SKM-1 (cell line): ENCODE measurements around the gene SPRN.
"Not testable (repeated sequence)": the region's sequence is repeated elsewhere in the genome, so short reads cannot be mapped to it uniquely, and the experiment has no call there.

Source experiments
- DNase-seq: peaks from one replicate; lab custom pipeline; 2025; ENCODE audit not compliant: unreplicated experiment; lab: John Stamatoyannopoulos, UW

The SPRN gene, protein sequence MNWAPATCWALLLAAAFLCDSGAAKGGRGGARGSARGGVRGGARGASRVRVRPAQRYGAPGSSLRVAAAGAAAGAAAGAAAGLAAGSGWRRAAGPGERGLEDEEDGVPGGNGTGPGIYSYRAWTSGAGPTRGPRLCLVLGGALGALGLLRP

DNA sequence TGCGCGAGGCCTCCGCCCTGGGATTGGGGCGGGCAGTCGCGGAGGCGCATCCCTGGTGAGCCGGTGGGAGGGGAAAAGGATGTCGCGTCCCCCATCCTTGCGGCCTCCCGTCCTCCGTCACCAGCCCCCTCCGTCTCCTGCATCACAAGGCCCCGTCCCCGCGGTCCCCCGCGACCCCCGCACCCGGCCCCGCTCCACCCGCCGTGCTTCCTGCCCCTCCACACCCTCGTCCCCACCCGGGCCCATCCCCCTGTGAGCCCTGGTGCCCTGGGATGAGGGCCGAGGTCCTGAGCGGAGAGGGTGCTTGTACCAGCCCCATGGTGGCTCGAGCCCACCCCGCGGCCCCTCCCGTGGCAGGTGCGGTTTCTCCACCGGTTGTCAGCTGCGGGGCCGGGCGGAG is at the start of gene SPRN:
SPRN (minus strand) TSS at position 25 of the 400 bp plus-strand sequence. CDS start 944 bp downstream, outside the sequence.
- DNase-seq: not testable (repeated sequence)

DNA sequence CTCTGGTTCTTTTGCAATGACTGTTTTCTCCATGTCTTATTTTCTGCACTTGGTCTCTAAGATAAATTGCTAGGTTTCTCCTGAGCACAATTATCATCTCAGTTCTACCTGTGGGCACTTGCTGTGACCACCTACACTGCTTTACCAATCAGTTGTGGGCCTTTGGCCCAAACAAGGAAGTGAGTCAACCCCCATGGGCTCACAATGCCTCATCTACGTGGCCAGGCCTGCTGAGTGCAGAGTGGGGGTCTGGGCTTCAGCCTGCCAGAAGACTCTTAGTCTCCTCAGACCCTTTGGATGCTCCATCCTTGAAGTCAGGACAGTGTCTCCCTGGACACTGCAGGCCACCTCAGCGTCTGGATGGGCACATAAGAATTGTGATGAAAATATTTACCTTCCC is 49.6 kb upstream of the SPRN start:
- no peak for DNase-seq

DNA sequence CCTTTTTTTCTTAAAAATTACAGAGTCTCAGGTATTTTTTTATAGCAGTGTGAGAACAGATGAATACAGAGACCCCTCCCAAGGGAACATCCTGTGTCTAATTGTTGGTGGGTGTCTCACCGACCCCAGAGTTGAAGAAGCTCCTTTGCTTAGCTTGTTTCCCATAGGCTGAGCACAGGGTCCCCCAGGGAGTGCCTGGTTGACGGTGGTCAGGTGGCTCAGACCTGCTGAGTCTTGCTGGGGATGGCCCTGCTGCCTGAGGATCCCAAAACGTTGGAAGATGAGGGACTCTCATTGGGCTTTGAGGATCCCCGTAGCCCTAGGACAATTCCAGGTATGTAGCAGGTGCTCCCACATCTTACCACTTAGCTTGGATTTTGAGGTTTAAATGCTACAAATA is 48.8 kb upstream of the SPRN start:
- no peak for DNase-seq

DNA sequence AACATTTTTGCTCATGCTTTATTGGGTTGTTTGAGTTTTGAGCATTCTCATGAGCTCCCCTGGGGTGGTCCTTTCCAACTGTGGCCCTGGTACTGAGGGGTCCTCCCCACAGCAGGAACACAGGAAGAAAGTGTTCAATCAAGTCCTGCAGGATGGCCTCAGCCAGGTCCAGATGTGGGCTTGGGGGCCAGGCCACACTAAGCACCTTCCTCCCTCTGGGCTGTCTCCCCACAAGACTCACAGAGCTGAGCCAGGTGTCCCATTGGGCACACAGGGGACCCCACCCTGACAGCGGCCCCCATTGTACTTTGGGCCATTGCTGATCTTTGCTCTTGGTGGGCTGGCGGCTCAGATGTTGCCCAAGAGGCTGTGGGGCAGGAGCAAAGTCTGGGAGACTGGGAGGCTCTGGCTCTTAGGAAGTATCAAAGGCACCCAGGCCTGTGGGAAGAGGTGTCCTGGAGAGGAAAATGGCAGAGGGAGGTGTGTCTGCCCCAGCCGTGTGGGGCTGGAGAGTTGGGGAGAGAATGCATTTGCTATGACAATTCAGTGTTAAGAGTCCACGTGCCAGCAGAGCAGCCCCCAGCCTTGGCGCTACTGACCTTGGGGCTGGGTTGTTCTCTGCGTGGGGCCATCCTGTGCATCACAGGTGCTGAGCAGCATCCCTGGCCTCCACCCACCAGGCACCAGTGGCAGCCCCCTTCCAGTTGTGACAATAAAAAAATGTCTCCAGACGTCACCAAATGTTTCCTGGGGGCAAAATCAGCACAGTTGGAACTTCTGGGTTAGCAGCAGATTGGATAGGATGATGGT is 47.1 kb upstream of the SPRN start:
- DNase-seq: no peak

DNA sequence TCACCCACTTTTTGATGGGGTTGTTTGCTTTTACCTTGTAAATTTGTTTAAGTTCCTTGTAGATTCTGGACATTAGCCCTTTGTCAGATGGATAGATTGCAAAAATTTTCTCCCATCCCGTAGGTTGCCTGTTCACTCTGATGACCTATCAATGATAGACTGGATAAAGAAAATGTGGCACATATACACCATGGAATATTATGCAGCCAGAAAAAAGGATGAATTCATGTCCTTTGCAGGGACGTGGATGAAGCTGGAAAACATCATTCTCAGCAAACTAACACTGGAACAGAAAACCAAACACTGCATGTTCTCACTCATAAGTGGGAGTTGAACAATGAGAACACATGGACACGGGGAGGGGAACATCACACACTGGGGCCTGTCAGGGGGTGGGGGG is 44.8 kb upstream of the SPRN start:
- not testable (repeated sequence) for DNase-seq

DNA sequence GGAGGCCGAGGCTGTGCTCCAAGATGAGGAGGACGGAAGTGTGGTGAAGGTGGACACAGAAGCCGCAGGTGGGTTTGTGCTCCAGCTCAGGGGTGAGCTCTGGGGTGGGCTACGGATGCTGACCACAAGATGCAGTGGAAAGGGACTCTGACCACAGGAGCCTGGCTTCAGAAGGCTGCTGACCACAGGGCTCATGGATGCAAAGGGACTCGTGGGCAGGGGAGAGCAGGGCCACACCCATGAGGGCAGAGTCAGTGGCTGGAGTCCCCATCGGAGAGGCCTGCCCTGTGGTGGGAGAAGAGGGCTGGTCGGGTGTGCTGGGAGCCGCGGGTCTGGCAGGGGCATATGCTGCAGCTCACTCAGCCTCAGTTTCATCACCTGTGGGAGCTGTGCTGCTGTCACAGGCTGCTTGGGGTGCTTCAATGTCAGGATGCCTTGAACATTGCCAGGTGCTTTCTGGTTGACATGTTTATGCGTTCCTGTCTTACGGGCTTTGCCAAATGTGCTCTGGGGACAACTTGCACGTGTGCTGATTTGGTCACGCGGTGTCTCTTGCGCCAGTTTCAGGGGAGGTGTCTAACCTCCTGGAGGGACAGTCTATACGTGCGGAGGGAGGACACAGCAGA is 43.0 kb upstream of the SPRN start:
- no peak for DNase-seq

DNA sequence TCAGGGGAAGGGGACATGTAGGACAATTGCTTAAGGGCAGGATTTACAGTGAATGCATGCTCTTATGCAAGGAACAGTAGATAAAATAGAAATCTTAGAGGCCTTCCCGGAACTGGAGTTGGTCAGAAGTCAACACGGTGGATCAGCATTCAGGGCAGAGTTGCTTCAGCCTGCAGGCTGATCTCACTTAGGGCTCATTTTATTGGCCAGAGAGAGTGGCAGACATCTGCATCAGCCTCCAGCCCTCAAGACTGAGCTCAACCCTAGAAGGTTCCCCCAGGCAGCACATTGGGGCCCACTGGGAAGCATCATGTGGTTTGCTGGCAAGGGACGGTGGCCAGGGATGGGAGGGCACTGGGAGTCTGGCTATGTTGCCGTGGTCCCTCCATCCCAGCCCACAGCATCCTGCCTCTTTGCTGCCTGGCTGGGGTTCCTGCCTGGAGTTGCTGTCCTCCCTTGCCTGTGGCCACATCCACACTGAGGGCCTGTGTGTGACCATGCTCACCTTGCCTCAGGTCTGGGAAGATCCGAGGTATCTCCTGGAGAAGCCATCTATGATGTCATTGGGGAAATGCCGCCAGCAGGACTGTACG is 42.4 kb upstream of the SPRN start:
- no peak for DNase-seq

DNA sequence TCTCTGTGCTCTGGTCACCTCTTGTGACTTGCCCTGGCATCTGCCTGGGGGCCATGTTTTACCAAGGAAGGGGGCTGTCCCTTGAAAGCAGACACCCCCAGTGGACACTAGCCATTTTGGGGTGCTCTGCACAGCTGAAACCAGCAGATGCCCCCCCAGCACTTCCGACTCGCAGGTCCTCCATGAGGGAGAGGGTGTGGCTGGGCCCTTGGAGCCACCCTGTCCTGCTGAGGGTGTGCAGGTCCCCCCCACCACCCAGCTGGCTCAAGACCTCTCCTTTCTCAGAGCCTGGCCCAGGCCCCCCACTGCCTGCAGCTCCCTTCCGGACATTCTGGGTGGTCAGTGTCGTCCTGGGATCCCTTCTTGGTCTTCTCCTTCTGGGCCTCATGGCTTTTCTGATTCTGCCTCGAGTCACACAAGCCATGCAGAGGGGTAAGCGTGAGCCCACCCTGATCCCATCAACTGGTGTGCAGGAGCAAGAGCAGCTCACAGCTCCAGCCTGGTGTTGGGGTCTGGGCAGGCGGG is 41.6 kb upstream of the SPRN start:
- DNase-seq: no peak

DNA sequence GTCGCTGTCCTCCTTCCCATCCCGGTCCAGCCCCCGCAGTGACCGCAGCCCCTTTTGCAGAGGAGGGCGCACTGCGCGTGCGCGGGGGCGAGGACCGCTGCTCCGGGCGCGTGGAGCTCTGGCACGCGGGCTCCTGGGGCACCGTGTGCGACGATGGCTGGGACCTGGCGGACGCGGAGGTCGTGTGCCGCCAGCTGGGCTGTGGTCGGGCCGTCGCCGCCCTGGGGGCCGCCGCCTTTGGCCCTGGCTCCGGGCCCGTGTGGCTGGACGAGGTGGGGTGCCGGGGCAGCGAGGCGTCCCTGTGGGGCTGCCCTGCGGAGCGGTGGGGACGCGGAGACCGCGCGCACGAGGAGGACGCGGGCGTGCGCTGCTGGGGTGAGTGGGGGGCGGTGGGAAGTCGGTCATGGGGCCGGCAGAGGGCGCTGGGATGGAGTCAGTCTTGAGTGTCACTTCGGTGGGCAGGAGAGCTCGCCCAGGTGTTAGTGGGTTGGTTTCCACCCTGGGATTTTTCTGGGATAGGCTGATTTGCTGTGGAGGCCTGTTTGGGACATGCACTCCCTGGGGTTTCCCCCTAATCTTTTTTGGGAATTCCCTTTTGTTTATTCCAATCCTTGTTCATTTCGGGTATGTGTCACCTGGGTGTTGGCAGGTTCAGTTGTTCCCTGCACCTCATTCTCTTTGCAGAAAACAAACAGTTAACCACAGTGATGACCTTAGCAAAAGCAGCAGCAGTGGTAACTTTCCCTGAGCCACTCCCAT is 40.9 kb upstream of the SPRN start:
- DNase-seq: no peak

DNA sequence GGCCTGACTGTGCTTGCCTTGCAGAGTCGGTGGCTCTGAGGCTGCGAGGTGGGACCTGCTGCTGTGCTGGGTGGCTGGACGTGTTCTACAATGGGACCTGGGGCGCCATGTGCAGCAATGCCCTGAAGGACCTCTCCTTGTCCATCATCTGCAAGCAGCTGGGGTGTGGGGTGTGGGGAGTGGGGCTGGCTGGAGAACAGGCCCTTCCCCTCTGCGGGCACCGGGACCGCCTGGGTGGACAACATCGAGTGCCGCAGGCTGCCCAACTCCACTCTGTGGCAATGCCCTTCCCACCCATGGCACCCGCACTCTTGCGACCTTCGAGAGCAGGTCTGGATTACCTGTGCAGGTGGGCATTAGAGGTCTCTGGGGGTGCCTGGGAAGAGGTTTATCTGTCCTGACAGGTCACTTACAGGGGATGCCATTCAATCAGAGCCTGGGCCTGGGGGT is 40.2 kb upstream of the SPRN start:
- DNase-seq: no peak

DNA sequence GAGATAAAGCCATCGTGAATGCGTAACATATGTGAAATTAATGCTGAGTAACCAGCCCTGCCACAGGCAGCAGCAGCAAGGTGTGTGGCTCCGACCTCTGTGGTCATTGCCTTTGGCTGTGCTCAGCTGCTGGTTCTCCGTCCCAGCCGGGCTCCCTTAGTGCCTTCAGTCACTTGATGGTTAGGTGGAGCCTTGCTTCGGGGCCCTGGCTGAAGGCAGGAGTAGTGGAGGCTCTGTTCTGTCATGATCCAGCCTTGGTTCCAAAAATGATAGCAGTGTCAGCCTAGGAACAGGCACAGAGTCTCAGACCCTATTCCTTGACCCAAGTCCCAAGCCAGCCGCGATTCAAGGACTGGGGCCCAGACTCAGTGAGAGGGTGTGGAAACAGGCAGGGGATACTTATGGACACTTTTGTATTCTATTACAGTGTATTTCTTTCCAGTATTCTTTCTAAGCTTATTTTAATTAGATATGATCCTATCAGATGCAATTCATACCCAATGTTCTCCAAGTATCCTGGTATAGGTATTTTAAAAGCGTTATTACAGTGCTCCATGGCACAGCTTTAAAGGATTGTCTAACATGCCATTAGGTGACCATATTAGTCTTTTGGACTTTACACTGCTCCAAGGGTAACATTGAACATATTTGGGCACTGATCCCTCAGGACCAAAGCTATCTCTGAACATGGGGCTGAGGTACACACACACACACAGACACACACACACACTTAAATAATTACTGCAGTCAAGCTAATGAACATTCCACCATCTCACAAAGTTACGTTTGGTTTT is 38.3 kb upstream of the SPRN start:
- DNase-seq: no peak

DNA sequence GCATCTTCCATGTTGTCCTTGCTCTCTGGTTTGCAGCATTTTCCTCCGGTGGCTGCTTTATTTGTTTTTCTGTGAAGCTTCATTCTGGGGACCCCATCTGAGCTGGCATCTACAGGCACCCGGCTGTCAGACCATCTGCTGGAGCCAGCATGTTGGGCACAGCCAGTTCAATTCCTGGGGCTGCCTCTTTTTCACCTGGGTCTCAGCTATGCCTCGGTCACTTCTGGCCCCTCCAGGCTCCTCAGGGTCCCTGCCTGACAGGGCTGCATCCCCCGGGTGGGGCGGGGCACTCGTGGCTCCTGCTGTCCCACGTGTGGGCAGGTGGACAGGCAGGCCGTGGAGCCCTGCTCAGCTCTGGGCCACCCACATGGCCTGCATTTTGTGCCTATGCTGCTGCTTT is 37.4 kb upstream of the SPRN start:
- no peak for DNase-seq

DNA sequence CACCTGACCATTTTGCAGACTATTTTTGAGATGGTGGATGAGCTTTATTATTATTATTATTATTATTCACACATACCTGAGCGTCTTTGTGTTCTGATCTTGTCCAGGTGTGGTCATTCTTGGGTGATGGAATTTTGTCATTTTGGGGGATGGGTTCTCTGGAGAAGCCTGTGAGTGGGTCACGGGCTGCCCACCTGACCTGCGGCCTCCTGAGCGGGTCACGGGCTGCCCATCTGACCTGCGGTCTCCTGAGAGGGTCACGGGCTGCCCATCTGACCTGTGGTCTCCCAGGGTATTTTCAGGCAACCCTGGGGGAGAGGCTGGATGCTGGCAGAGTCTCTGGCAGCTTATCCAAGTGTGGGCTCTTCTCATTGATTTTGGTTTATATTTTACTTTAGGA is 36.6 kb upstream of the SPRN start:
- DNase-seq: no peak

DNA sequence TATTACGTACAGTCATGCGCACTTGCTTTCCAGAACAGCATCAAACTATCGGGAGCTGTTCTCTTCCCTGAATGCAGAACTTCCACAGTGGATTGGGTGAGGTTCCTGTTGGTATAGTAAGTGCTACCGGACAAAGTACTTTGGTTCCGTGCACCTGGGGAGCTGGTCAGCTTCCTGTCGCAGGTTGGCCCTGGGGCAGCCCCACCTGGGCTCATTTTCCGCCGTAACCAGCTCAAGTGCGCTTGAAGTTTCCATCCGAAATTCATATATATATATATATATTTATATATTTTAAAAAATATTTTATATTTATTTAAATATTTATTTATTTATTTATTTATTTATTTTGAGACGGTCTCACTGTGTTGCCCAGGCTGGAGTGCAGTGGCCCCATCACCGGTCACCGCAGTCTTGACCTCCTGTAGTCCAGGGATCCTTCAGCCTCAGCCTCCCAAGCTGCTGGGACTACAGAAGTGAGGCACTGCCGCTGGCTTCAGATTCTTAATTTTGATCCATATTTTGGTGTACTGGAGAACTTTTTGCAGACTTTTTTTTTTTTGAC is 35.9 kb upstream of the SPRN start:
- no peak for DNase-seq

DNA sequence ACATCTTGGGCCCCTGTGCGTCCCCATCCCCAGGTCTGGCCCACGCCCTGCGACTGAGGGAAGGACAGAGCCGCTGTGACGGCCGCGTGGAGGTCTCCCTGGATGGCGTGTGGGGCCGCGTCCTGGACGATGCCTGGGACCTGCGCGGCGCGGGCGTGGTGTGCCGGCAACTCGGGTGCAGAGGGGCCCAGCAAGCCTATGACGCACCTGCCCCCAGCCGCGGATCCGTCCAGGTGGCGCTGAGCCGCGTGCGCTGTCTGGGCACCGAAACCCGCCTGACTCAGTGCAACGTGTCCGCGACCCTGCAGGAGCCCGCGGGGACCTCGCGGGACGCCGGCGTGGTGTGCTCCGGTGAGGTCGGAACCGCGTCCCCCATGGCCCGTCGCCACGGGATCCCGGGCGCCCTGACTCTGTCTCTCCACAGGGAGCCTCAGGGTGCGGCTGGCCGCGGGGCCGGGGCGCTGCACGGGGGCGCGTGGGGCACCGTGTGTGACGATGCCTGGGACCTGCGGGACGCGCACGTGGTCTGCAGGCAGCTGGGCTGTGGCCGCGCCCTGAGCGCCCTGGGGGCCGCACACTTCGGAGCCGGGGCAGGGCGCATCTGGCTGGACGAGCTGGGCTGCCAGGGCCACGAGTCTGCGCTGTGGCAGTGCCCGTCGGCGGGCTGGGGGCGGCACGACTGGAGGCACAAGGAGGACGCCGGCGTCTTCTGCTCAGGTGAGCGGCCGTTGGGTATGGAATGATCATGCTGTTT is 35.2 kb upstream of the SPRN start:
- DNase-seq: no peak

DNA sequence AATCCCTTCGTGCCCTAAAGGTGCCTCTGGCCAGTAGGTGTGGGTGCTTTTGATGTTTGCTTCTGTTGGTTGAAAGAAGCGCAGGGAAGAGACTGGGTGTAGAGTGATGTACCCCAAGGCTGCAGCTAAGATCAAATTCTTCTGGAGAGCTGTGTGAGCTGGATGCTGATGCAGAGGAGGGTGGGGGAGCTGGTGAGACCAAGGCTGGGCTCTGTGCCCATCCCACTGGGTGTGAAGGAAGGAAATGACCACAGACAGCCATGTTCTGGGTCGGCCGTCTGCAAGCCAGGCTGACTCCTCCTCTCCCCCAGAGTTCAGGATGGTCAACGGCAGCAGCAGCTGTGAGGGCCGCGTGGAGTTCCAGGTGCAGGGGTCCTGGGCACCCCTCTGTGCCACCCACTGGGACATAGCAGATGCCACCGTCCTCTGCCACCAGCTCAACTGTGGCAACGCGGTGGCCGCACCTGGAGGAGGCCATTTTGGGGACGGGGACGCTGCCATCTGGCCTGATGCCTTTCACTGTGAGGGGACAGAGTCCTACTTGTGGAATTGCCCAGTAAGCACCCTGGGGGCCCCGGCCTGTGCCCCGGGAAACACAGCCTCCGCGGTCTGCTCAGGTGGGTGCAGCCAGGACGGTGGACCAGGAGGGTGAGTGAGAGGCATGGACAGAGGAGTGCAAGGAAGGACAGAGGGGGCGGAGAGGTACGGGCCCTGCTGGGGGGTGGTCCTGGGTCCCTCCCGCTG is 34.5 kb upstream of the SPRN start:
- no peak for DNase-seq

DNA sequence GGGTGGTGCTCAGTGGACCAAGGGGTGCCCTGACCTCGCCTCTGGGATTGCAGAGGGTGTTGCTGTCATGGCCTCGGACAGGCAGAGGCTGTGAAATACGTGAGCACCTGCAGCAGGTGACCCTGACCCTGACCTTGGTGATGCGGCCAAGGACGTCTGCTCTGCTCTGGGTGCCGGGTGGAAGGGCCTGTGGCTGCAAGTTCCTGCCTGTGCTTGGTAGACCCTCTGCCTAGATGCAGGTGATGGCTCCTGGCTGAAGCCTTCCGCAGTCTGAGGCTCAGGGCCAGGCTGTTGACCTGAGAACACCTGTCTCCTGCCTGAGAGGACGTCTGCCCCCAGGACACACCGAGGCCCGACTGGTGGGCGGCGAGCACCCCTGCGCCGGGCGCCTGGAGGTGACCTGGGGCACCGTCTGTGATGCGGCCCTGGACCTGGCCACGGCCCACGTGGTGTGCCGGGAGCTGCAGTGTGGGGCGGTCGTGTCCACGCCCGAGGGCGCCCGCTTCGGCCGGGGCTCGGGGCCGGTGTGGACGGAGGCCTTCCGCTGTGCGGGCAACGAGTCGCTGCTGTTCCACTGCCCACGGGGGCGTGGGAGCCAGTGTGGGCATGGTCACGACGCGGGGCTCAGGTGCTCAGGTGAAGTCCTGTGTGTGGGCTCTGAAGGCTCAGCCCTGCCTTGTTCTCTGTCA is 33.7 kb upstream of the SPRN start:
- DNase-seq: no peak
